OCI-LY3 (cell line): ENCODE data around the gene NECAP2.
"Not testable (repeated sequence)": the region's sequence is repeated elsewhere in the genome, so short reads cannot be mapped to it uniquely, and the experiment has no call there.

Source experiments
- H2AFZ ChIP-seq: fragments of 200-600, 300-600 bp; shearing (Covaris generic); 2 replicates; pipeline ENCODE4 v1.6.0; 2014; ENCODE audit warnings: antibody characterized with exemption, low read depth, low read length
- H3K27ac ChIP-seq: fragments of 200-600, 300-600 bp; sonication (generic); 2 replicates; pipeline ENCODE4 v1.5.1; 2014; ENCODE audit warnings: mild to moderate bottlenecking, low read length, moderate library complexity, mixed read lengths
- H3K27me3 ChIP-seq: fragments of 200-600, 300-600 bp; sonication (generic); 2 replicates; pipeline ENCODE4 v1.6.1; 2014; ENCODE audit warnings: low read depth, low read length, mixed read lengths
- H3K36me3 ChIP-seq: fragments of 200-600, 300-600 bp; sonication (generic); replicated peaks from 2 replicates; pipeline ENCODE3; 2014; ENCODE audit warnings: low read depth, low read length, mixed read lengths
- H3K4me1 ChIP-seq: fragments of 300-600, 200-600 bp; sonication (generic); 2 replicates; pipeline ENCODE4 v1.6.1; 2014; ENCODE audit warnings: low read length, mixed read lengths
- H3K4me2 ChIP-seq: fragments of 200-600, 300-600 bp; sonication (generic); 2 replicates; pipeline ENCODE4 v1.6.1; 2014; ENCODE audit warnings: low read length, mixed read lengths
- H3K4me3 ChIP-seq: fragments of 300-600, 200-600 bp; sonication (generic); 2 replicates; pipeline ENCODE4 v1.5.1; 2014; ENCODE audit warnings: antibody characterized with exemption, mild to moderate bottlenecking, low read length, moderate library complexity
- H3K79me2 ChIP-seq: fragments of 300-600, 200-600 bp; shearing (Covaris generic); 2 replicates; pipeline ENCODE4 v1.6.1; 2014; ENCODE audit warnings: mild to moderate bottlenecking, low read length, mixed read lengths
- H3K9ac ChIP-seq: fragments of 300-600, 200-600 bp; shearing (Covaris generic); 2 replicates; pipeline ENCODE4 v1.6.0; 2014; ENCODE audit warnings: mild to moderate bottlenecking, low read length, moderate library complexity
- H3K9me3 ChIP-seq: fragments of 200-600, 300-600 bp; shearing (Covaris generic); 2 replicates; pipeline ENCODE4 v1.6.1; 2014; ENCODE audit warnings: low read length, mixed read lengths; ENCODE audit not compliant: insufficient read depth
- H4K20me1 ChIP-seq: fragments of 200-600, 300-600 bp; sonication (generic); 2 replicates; pipeline ENCODE4 v1.6.1; 2016; ENCODE audit warnings: low read length, mixed read lengths; ENCODE audit not compliant: insufficient read depth
- EZH2phosphoT487 ChIP-seq: fragments of 200-600 bp; shearing (Covaris generic); IDR thresholded peaks from 2 replicates; pipeline ENCODE4 v1.6.1; 2018; ENCODE audit warnings: antibody characterized with exemption, mixed run types, low read depth
- TF ChIP-seq, protein P1 (sequence below): fragments of 200-600, 300-600 bp; sonication (generic); IDR thresholded peaks from 2 replicates; pipeline ENCODE4 v1.5.1; 2014; ENCODE audit warnings: antibody characterized with exemption, low read length, low read depth

NECAP2 gene

DNA sequence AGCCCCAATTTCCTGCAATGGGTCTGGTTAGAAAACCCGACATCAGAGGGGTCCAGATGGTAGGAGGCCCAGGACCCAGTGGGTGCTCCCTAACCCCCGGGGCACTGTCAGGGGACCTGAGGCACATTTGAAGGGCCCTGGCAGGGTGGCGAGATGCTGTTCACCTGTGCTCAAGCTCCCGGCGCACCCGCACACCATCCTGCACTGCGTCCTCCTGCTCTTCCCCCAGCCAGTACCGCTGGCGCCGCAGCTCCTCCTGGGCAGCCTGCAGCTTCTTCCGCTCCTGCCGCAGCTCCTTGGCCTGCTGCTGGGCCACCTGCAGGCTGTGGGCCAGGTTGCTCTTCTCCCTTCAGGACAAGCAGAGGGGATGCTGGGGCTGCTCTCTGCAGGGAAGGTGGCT is 37.6 kb downstream of the NECAP2 start:
- Histone ChIP-seq H3K27me3 (no peaks in the 10 kb centered on the region), H3K27ac (no peak overlapping the region), H3K9me3 (no peaks in the 10 kb centered on the region), H3K4me3 (no peak overlapping the region), H3K36me3 (no peaks in the 10 kb centered on the region), H3K4me1 (peaks cover 3% of the 10 kb centered on the region; the same call in 1 of the 2 replicates), H3K9ac (no peak overlapping the region), H3K4me2 (no peak overlapping the region), H3K79me2 (no peaks in the 10 kb centered on the region), H2AFZ (no peak overlapping the region), H4K20me1 (no peaks in the 10 kb centered on the region)
- TF ChIP-seq EZH2phosphoT487 = no peak
- TF ChIP-seq, protein P1, sequence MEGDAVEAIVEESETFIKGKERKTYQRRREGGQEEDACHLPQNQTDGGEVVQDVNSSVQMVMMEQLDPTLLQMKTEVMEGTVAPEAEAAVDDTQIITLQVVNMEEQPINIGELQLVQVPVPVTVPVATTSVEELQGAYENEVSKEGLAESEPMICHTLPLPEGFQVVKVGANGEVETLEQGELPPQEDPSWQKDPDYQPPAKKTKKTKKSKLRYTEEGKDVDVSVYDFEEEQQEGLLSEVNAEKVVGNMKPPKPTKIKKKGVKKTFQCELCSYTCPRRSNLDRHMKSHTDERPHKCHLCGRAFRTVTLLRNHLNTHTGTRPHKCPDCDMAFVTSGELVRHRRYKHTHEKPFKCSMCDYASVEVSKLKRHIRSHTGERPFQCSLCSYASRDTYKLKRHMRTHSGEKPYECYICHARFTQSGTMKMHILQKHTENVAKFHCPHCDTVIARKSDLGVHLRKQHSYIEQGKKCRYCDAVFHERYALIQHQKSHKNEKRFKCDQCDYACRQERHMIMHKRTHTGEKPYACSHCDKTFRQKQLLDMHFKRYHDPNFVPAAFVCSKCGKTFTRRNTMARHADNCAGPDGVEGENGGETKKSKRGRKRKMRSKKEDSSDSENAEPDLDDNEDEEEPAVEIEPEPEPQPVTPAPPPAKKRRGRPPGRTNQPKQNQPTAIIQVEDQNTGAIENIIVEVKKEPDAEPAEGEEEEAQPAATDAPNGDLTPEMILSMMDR = no peak

DNA sequence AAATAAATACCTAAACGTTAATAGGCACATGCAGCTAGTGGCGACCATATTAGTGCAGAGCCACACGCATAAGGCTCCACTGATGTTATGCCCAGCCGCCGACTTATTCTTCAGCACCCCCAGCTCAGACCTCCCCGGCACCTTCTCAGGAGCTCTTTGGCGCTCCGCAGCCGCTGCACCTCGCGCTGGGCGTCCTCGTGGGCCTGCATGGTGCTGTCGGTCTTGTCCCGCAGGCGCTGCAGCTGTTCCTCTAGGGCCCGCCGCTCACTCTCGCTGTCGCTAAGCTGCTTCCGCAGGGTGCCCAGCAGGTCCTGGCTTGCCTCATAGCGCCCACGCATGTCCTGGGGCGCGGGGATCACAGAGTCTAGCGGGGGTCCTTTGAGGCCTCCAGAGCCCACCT is 42.6 kb downstream of the NECAP2 start:
- H3K4me3 ChIP-seq, H3K36me3 ChIP-seq, H3K27me3 ChIP-seq, H3K4me2 ChIP-seq, H4K20me1 ChIP-seq, H3K9me3 ChIP-seq, H3K79me2 ChIP-seq, H2AFZ ChIP-seq, H3K9ac ChIP-seq, H3K4me1 ChIP-seq, H3K27ac ChIP-seq: not testable (repeated sequence)

DNA sequence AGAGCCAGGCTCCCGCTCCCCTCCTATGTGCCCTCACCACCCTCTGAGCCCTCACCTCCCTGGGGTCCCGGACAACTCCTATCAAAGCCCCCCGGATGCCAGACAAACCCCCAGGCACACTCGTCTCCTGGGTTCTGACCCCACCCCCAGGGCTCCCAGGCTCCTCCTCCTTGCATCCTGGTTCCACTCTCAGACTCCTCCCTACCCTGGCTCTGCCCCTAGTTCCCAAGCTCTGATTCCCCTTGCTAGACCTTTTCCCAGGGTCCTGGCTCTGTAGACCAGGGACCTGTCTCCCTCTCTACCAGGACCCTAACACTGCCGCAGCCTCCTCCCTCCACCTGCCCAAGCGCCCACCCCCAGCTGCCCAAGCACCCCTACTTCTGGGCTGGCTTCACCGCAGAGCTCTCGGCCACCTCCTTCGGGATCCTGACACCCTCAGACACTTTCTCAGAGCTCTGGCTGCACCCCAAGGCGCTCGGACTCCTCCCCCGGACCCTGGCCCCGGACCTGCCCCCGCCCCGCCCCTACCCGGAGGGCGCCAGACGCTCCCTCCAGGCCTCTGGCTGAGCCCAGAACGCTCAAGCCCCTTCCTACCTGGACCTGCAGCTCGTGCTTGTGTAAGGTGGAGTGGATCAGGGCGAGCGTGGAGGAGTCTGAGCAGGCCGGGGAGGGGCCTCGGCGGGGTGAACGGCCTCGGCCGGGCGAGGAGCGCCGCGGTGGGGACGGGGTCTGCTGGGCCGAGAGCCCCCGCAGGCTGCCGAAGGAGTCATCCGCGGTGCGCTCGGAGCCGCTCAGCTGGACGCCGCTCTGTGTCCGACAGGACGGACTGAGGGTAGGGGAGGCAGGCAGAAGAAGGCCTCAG is 43.3 kb downstream of the NECAP2 start:
- not testable (repeated sequence) for H3K4me2 ChIP-seq, H3K9me3 ChIP-seq, H3K79me2 ChIP-seq, H3K27ac ChIP-seq, H3K36me3 ChIP-seq, H2AFZ ChIP-seq, H3K4me3 ChIP-seq, H3K9ac ChIP-seq, H3K4me1 ChIP-seq, H3K27me3 ChIP-seq, H4K20me1 ChIP-seq

DNA sequence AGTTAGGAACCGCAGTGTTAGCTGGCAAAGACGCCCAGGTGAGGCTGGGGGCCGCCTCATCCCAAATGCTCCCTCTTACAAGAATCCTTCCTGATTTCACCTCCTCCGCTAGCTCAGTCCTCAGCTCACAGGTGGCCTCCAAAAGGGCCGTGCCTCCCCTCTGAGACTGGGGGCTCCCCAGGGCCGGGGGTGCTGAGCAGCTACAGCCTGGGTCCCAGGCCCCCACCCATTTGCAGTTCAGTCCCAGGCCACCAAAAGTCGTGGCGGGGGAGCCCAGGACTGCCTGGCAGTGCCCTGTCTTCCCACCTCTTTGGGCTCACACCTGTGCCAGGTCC is 43.9 kb downstream of the NECAP2 start:
- no peaks in the 10 kb centered on the region for H3K4me1 ChIP-seq
- H3K27me3 ChIP-seq = no peaks in the 10 kb centered on the region
- H3K4me2 ChIP-seq = no peak overlapping the region
- no peak overlapping the region for H3K4me3 ChIP-seq
- no peak overlapping the region for H2AFZ ChIP-seq
- no peaks in the 10 kb centered on the region for H3K9me3 ChIP-seq
- no peak overlapping the region for H3K27ac ChIP-seq
- H4K20me1 ChIP-seq = no peaks in the 10 kb centered on the region
- no peak for TF ChIP-seq EZH2phosphoT487
- TF ChIP-seq, protein P1 = no peak
- no peak overlapping the region for H3K9ac ChIP-seq
- no peaks in the 10 kb centered on the region for H3K36me3 ChIP-seq
- H3K79me2 ChIP-seq = no peaks in the 10 kb centered on the region

DNA sequence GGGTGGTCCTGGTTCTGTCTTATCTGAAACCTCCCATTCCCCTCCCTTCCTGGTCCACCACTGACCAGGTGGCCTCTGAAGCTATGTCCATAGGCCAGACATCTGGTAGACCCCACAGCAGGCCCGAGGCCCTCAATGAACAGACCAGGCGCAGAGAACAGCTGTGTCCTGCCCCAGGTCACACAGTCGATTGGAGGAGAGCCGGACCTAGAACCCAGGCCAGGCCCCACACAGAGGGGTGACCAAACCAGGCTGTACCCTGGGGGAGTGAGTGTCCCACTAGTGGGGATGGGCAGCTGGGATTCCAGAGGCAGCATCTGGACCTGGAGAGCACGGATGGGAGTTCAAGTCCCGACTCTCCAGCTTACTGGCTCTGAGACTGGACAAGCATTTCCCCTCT is 44.4 kb downstream of the NECAP2 start:
- no peak overlapping the region for H2AFZ ChIP-seq
- H3K9ac ChIP-seq = no peak overlapping the region
- no peaks in the 10 kb centered on the region for H3K4me1 ChIP-seq
- H3K4me2 ChIP-seq = no peak overlapping the region
- TF ChIP-seq, protein P1 = no peak
- H3K27ac ChIP-seq = no peak overlapping the region
- H3K36me3 ChIP-seq = no peaks in the 10 kb centered on the region
- no peaks in the 10 kb centered on the region for H3K27me3 ChIP-seq
- no peaks in the 10 kb centered on the region for H3K9me3 ChIP-seq
- no peaks in the 10 kb centered on the region for H4K20me1 ChIP-seq
- no peak overlapping the region for H3K4me3 ChIP-seq
- no peaks in the 10 kb centered on the region for H3K79me2 ChIP-seq

DNA sequence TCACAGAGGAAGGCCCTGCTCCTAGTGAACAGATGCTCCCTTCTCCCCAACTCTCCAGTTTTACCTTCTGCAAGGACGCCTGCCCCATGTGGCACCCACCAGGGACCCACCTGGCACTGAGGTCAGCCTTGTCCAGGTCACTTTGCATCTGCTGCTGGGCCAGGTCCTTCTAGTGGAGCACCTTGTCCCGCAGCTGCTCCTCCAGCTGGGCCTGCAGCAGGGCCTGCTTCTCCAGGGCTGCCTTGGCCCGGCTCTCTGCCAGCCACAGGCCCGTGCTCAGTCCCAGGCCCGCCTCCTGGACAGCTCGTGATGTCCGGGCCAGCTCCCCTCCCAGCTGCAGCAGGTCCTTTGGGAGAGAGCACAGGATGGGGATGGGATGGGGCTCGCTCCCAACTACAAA is 45.8 kb downstream of the NECAP2 start:
- not testable (repeated sequence) for H3K9me3 ChIP-seq, H3K9ac ChIP-seq, H3K27ac ChIP-seq, H3K4me3 ChIP-seq, H3K36me3 ChIP-seq, H3K79me2 ChIP-seq, H2AFZ ChIP-seq, H3K27me3 ChIP-seq, H4K20me1 ChIP-seq, H3K4me2 ChIP-seq, H3K4me1 ChIP-seq

DNA sequence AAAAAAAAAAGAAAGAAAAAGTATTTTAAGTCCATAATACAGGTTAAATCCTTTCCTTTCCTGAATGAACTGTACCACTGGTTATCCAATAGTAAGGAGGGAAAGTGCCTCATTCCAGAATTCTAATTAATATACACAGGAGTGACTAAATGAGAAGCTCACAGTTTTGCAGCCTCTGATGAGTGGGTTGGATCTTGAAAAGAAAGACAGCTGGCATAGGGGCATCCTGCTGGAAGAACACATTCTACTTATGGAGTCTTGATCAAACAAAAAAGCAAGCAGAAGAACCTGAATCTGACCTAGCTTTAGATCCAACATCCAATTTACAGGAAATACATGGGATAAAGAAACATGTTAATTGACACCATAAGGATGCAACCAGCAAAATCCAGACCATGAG is 46.5 kb downstream of the NECAP2 start:
- not testable (repeated sequence) for H3K36me3 ChIP-seq, H3K9me3 ChIP-seq, H3K9ac ChIP-seq

More for the DNA sequence above, 46.5 kb downstream of the NECAP2 start:
- not testable (repeated sequence) for H3K27me3 ChIP-seq, H3K27ac ChIP-seq, H3K79me2 ChIP-seq, H2AFZ ChIP-seq, H3K4me3 ChIP-seq, H3K4me2 ChIP-seq, H3K4me1 ChIP-seq, H4K20me1 ChIP-seq
